Stimulated activated CD4-positive, alpha-beta T cell treated with anti-CD3 and anti-CD28 coated beads, Interleukin-4, amount 100 ng/mL, for 4 hours (primary cell): ENCODE data around the gene TOR4A.

Experiments
- DNase-seq, 2 experiments: peaks; one replicate each; pipeline ENCODE4 v3.0.0-alpha.2; 2020

The TOR4A gene

GRCh38 chr9:137277329-137278041, at the start of gene TOR4A:
TSS of gene TOR4A (plus strand) at chr9:137277726. CDS start at chr9:137278690, 964 bp downstream.
- DNase-seq, result no peak

GRCh38 chr9:137227853-137228505, 49.5 kb upstream of the TOR4A start:
- no peak for DNase-seq

GRCh38 chr9:137228506-137228967, 49.0 kb upstream of the TOR4A start:
- no peak for DNase-seq

- DNase-seq, result no peak
These were observed 48.3 kb upstream of the TOR4A start for GRCh38 chr9:137228968-137229896.

GRCh38 chr9:137229903-137230704, 47.4 kb upstream of the TOR4A start:
- DNase-seq, result no peak

- no peak for DNase-seq
These were observed 46.7 kb upstream of the TOR4A start, which contains the start of gene SLC34A3 for GRCh38 chr9:137230705-137231371. TSS of gene SLC34A3 (plus strand) at chr9:137230901. CDS start at chr9:137231703, 802 bp downstream.

GRCh38 chr9:137231372-137232039, 46.0 kb upstream of the TOR4A start:
- no peak for DNase-seq

- DNase-seq, result no peak
These were observed 45.4 kb upstream of the TOR4A start for GRCh38 chr9:137232101-137232500.

GRCh38 chr9:137232510-137232909, 45.0 kb upstream of the TOR4A start:
- no peak for DNase-seq

GRCh38 chr9:137233143-137233980, 44.2 kb upstream of the TOR4A start:
- DNase-seq, result no peak

- no peak for DNase-seq
These were observed 43.4 kb upstream of the TOR4A start for GRCh38 chr9:137234055-137234697.

- DNase-seq, result no peak
These were observed 42.6 kb upstream of the TOR4A start for GRCh38 chr9:137234758-137235423.

- DNase-seq, result no peak
These were observed 41.9 kb upstream of the TOR4A start for GRCh38 chr9:137235424-137236237.

- peak; percentile 86 to 91 for DNase-seq
These were observed 41.1 kb upstream of the TOR4A start for GRCh38 chr9:137236238-137236935.

GRCh38 chr9:137236936-137237421, 40.5 kb upstream of the TOR4A start:
- DNase-seq, result no peak

GRCh38 chr9:137237759-137238726, 39.5 kb upstream of the TOR4A start:
- no peak for DNase-seq
